Nephron (organoid): Measurements from ENCODE around the gene SLC22A6.

Experiments
- H3K27ac Mint-ChIP-seq, 3 experiments: 2 replicates each; pipeline ENCODE4 v1.8.0; 2020; ENCODE audit warnings: mixed read lengths in 3 of 3, mild to moderate bottlenecking in 2 of 3, moderate library complexity in 1 of 3
- H3K27me3 Mint-ChIP-seq: 2 replicates; pipeline ENCODE4 v1.8.0; 2021; ENCODE audit warnings: low read depth, mild to moderate bottlenecking, moderate library complexity, mixed read lengths
- H3K36me3 Mint-ChIP-seq: 2 replicates; pipeline ENCODE4 v1.8.0; 2020; ENCODE audit warnings: low read depth, mixed read lengths
- H3K4me1 Mint-ChIP-seq: 2 replicates; pipeline ENCODE4 v1.8.0; 2020; ENCODE audit warnings: mixed read lengths
- H3K4me3 Mint-ChIP-seq, 3 experiments: 2 replicates each; pipeline ENCODE4 v1.8.0; 2020; ENCODE audit warnings: mild to moderate bottlenecking in 3 of 3, mixed read lengths in 3 of 3, moderate library complexity in 2 of 3
- H3K9me3 Mint-ChIP-seq: 2 replicates; pipeline ENCODE4 v1.8.0; 2020; ENCODE audit warnings: mixed read lengths
- TF ChIP-seq, protein P1 (sequence below), 3 experiments: fragments of 200-600 bp; sonication (generic); IDR thresholded peaks; one replicate each; pipeline ENCODE4 v1.5.0; 2021; ENCODE audit warnings: antibody characterized with exemption in 3 of 3; ENCODE audit not compliant: unreplicated experiment in 3 of 3

SLC22A6 gene

DNA sequence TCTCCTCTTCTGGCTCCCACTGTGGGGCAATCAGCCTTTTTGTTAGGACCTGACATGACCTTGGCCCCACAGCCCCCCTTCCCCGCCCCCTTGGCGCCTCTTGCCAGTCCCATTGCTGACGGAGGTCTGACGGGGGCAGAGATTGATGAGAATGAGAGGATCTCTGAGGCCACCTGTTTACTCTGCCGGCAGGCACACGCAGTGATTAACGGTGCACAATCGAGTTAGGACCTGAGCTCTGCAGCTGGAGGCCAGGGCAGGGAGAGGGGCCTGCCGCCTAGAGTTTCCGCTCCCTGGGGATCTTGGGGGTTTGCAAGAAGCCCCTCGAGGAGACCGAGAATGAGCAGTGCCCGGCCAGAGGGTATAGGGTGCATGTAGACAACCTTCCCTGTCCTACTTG lies 56.8 kb downstream of the SLC22A6 start:
- no peaks in the 10 kb centered on the region for H3K9me3 Mint-ChIP-seq
- H3K4me3 Mint-ChIP-seq: peak overlapping the region in 2 of 3 experiments; percentile 6 to 18
- H3K27me3 Mint-ChIP-seq: peaks cover 82% of the 10 kb centered on the region
- no peaks in the 10 kb centered on the region for H3K36me3 Mint-ChIP-seq
- no peak overlapping the region for H3K27ac Mint-ChIP-seq
- TF ChIP-seq, protein P1, sequence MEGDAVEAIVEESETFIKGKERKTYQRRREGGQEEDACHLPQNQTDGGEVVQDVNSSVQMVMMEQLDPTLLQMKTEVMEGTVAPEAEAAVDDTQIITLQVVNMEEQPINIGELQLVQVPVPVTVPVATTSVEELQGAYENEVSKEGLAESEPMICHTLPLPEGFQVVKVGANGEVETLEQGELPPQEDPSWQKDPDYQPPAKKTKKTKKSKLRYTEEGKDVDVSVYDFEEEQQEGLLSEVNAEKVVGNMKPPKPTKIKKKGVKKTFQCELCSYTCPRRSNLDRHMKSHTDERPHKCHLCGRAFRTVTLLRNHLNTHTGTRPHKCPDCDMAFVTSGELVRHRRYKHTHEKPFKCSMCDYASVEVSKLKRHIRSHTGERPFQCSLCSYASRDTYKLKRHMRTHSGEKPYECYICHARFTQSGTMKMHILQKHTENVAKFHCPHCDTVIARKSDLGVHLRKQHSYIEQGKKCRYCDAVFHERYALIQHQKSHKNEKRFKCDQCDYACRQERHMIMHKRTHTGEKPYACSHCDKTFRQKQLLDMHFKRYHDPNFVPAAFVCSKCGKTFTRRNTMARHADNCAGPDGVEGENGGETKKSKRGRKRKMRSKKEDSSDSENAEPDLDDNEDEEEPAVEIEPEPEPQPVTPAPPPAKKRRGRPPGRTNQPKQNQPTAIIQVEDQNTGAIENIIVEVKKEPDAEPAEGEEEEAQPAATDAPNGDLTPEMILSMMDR (IDR thresholded peaks at IDR 0.05; ENCODE audit: unreplicated experiment in 3 of 3): no peak
- peaks cover 61% of the 10 kb centered on the region for H3K4me1 Mint-ChIP-seq

DNA sequence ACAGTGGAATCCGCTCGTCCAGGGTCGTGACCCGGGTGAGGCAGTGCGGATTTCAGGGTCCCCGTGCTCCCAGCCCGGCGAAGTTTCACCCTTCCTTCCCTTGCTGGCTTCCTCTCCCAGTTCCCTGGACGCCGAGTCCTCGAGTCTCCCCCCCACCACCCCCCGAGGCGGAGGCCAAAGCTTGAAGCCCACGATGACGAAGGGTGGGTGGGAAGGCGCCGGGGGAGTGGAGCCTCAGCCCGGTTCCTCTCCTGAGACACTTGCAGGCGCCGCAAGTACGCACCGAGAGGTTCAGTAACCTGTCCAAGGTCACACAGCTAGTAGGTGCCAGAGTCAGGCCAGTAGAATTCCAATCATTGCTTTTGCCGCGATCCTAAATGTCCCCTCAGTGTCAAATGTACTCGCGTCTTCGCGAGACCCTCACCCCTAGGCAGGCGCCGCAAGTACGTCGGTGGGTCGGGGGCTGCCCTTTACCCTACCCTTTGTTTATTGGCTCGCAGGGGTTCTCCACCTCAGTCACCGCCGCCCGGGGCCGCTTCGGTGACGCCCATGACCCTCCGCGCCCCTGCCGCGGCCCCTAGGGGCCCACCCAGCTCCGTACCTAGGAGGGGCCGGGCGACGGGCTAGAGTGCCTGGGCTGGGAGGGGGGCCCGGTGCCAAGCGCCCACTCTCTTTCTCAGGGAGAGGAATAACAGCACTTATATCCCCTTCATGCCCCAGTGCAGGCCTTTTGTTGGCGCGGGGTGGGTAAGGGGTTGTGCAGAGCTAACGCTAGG lies 57.9 kb downstream of the SLC22A6 start:
- H3K4me3 Mint-ChIP-seq: peak overlapping the region in 2 of 3 experiments; percentile 7 to 44
- TF ChIP-seq, protein P1 (IDR thresholded peaks at IDR 0.05; ENCODE audit: unreplicated experiment in 3 of 3): no peak
- H3K4me1 Mint-ChIP-seq: peaks cover 65% of the 10 kb centered on the region
- no peaks in the 10 kb centered on the region for H3K36me3 Mint-ChIP-seq
- peaks cover 87% of the 10 kb centered on the region for H3K27me3 Mint-ChIP-seq
- no peak overlapping the region for H3K27ac Mint-ChIP-seq
- no peaks in the 10 kb centered on the region for H3K9me3 Mint-ChIP-seq
